HG03460 (cell line): Measurements from ENCODE around the gene PRDX2.
"Not testable (repeated sequence)": the region's sequence is repeated elsewhere in the genome, so short reads cannot be mapped to it uniquely, and the experiment has no call there.

Experiments used
- ATAC-seq: cut with Tn5 transposase; IDR thresholded peaks from one replicate; pipeline ENCODE4 v1.9.1; 2021; ENCODE audit not compliant: unreplicated experiment

Gene PRDX2

DNA sequence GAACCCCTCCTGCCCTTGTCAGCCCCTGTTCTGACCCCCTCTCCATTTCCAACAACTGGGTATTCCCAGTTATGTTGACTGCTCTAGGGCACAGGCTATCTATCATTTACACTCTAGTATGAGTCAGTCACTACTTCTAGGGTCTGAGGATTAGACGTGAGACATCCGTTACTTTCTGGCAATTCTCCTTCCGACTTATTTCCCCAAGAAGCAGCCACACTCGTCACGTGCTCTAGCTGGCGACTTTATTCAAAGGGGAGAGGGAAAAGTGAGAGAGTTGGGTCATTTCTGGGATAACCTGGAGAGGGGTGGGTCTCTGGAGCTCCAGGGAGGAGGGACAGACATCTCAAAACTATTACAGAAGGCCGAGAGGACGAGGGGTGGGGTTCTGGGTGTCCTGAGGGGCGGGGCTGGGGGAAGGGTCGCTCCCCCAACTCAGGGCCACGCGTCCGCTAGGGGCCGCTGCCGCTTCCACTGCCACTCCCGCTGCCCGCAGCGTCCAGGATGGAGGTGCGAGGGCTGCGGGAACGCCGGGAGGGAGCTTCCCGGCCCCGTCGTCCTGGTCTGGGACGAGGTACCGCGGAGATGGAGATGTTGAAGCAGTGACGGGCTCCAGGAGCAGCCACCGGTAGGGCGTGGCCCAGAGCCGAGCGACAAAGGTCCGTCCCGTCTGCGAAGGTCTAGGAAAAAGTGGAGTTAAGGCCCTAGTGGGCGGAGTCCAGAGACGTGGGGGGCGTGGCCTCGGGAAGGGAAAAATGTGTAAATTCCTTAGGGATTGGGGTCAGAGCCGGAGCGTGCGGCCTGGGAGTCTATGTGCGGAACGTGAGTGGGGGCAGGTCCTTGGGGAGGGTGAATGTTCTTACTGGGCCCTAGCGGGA is 23.9 kb upstream of the PRDX2 start:
- ATAC-seq, result no peak

DNA sequence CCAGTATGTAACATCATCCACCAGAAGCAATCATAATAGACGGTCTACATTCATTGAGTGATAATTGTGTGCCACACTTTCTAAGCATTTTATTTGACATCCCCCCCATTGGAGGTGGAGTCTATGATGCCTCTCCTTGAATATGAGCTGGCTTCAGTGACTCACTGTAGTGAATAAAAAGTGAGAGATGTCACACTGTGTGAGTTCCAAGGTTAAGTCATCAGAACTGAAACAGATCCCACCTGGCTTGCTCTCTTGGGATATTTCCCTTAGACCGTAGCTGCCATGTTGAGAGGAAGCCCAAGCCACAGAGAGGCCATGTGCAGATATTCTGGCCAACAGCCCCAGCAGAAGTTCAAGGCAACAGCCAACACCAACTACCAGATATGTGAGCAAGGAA is 20.2 kb upstream of the PRDX2 start:
- ATAC-seq, result no peak

DNA sequence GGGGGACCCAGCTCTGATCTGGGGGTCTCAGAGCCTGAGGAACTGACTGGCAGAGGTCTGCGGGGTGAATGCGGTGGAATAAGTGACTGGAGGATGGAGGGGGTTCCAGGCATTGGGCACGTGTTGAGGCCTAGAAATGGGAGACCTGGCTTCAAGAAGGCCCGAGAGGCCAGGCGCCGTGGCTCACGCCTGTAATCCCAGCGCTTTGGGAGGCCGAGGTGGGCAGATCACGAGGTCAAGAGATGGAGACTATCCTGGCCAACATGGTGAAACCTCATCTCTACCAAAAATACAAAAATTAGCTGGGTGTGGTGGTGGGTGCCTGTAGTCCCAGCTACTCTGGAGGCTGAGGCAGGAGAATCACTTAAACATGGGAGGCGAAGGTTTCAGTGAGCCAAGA is 16.2 kb upstream of the PRDX2 start:
- not testable (repeated sequence) for ATAC-seq

DNA sequence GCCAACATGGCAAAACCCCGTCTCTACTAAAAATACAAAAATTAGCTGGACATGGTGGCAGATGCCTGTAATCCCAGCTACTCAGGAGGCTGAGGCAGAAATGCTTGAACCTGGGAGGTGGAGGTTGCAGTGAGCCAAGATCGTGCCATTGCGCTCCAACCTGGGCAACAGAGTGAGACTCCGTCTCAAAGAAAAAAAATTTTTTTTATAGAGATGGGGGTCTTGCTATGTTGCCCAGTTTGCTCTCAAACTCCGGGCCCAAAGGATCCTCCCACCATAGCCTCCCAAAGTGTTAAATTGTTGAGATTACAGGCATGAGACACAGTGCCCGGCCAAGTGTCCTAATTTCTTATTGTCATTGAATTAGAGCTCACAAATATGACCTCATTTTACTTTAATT is 15.6 kb upstream of the PRDX2 start:
- ATAC-seq, result not testable (repeated sequence)

DNA sequence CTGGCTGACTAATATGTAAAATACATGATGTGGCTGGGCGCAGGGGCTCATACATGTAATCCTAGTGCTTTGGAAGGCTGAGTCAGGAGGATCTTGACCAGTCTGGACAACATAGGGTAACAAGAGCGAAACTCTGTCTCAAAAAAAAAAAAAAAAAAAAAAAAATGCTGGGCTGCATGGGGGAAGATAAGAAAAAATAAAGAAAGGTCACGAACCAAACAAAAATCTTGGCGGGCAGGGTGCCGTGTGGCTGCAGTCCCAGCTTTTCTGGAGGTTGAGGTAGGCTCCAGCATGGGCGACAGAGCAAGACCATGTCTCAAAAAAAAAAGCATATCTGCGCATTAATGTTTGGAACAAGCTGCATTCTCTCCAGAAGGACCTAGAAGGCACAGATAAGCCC is 13.5 kb upstream of the PRDX2 start:
- ATAC-seq, result no peak

DNA sequence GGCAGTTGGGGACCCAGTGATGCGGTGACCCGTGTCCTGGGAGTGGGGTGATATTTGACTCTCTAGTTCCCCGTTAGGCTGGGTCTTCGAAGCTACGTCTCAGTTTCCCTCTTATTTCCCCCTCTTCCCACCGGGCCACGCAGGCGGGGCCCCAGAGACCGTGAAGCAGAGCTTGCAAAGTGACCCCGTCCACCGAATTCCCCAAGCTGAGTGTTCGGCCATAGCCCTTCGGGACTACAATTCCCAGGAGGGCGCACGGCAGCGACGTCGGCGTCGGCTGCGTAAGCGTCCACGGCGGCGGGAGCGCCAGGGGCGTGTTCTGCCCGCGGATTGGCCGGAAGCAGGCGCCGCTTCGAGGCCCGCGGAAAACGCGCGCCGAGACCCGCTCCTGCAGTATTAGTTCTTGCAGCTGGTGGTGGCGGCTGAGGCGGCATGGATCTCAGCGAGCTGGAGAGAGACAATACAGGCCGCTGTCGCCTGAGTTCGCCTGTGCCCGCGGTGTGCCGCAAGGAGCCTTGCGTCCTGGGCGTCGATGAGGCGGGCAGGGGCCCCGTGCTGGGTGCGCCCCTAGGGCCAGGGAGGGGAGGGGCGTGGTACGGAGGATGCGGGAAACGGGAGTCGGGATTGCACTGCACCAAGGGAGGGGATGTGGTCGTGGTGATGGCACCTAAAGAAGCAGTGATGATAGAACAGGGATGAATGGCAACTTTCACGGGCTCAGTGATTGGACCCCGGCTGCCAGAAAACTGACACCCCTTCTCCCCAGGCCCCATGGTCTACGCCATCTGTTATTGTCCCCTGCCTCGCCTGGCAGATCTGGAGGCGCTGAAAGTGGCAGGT is 4.9 kb upstream of the PRDX2 start, which contains the start of gene RNASEH2A:
Gene RNASEH2A, plus strand, starts transcription at position 343 of the 840 bp plus-strand sequence. Its CDS starts 90 bp downstream, at position 433.
- peak; percentile 73 for ATAC-seq

DNA sequence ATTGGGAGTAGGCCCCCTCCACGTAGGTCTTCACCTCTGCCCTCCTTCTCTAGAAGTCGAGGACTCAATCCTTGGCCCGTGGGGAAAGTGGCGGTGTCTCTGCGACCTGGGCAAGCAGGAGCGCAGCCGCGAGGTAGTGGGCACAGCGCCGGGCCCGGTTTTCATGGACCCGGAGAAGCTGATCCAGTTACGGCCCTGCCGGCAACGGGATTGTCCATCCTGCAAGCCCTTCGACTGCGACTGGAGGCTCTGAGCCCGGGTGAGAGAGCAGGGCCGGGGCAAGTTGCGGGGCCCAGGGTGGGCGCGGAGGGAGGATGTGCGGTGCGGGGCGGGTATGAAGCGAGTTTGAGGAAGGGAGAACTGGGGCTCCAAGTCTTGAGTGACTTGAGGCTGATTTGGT is 2.5 kb upstream of the PRDX2 start:
- no peak for ATAC-seq

DNA sequence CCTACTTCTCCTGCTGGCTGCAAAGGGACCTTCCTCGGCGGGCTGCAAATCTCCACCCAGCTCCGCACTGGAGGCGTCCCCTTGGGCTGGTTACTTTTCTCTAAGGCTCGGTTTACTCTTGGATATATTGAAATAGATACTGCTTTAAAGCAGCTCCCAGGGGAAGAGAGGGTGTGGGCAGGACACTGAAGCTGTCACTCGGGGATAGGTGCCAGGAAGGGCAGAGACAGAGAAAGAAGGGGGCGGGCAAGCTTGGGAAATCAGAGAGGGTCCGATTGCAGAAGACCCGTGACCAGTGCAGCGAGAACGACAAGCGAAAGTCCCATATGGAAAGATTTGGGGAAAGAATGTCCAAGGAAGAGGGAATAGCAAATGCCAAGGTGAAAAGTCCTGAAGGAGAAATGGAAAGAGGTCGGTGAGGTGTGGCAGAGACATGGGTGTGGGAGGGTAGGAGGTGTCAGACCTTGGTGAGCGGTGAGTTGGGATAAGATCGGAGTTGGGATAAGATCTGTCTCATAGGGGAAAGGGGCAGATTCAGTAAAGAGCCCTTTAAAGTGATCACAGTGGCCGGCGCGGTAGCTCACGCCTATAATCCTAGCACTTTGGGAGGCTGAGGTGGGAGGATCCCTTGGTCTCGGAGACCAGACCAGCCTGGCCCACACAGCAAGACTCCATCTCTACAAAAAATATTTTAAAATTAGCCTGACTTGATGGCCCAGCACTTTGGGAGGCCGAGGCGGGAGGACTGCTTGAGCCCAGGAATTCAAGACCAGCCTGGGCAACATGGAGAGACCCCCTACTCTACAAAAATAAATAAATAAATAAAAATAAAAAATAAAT is 887 bp upstream of the PRDX2 start:
- no peak for ATAC-seq

DNA sequence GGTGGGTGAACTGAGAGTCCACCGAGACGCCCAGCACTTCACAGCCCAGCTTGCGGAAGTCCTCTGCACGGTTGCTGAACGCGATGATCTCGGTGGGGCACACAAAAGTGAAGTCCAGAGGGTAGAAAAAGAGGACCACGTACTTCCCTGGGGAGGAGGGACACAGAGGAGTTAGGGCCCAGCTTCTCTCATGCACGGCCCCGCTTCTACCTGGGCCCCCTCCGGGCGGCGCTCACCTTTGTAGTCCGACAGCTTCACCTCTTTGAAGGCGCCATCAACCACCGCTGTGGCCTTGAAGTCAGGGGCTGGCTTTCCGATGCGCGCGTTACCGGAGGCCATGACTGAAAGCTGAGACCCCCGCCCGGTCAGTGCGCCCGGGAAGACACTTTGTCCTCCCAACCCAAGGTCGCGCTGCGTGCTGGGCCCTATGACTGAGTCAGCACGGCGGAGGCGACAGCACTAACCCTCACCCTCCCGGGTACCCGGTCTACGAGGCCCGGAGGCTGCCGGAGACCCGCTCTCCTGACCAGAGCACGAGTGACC is 606 bp downstream of the PRDX2 start:
- no peak for ATAC-seq

DNA sequence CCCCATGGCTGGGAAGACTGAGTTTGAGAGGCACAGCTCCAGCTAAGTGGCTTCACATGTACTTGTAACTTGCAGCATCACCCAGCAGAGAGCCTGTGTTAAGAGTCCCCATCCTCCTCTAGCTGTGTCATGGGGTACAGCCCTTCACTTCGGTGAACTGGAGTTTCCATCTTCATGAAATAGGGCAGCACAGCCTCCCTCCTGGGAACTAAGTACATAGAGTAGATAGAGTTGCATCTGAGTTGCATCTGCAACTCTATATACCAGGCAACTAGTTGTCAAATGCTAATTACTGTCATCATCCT is 1.2 kb downstream of the PRDX2 start:
- no peak for ATAC-seq

DNA sequence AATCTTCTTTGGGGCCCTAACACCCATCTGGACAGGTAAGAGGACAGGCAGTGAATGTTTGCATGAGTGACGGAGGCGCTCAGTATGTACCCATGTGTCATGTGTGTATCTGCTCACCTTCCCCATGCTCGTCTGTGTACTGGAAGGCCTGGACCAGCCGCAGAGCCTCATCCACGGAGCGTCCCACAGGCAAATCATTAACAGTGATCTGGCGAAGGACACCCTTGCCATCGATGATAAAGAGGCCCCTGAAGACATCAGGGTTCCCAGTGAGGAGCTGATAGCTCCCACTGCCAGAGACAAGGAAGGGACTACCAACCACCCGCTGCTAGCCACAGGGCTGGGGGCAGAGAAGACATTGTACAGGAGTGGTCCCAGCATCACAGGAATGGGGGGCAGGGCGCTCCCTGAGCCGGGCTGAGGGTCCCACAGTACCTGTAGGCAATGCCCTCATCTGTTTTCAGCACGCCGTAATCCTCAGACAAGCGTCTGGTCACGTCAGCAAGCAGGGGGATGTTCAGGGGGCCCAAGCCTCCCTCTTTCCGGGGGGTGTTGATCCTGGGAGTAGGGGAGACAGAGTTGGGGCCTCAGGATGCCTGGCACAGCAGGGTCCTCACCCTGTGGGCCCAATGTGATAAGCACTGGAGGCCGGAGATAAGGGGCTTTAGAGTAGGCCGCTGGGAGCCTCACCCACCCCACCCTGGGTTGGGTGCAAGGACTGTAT is 1.7 kb downstream of the PRDX2 start:
- no peak for ATAC-seq

DNA sequence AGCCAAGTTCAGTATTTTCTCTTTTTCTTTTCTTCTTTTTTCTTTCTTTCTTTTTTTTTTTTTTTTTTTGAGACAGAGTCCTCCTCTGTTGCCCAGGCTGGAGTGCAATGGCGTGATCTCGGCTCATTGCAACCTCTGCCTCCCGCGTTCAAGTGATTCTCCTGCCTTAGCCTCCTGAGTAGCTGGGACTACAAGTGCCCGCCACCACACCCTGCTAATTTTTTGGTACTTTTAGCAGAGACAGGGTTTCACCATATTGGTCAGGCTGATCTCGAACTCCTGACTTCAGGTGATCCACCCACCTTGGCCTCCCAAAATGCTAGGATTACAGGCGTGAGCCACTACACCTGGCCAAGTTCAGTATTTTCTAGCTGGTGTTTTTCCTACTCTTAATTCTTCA is 4.0 kb downstream of the PRDX2 start:
- not testable (repeated sequence) for ATAC-seq

DNA sequence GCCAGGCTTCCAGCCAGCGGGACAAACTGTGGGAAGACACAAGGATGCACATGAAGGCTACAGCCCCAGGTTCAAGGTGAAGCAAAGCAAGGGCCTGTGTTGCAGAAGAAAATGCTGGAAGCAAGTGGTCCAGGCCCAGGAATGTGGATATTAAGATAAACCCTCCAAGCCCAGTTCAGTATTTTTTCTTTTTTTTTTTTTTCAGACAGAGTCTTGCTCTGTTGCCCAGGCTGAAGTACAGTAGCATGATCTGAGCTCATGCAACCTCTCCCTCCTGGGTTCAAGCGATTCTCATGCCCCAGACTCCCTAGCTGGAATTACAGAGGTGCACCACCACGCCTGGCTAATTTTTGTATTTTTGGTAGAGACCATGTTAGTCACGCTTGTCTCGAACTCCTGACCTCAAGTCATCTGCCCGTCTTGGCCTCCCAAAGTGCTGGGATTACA is 4.4 kb downstream of the PRDX2 start:
- no peak for ATAC-seq

DNA sequence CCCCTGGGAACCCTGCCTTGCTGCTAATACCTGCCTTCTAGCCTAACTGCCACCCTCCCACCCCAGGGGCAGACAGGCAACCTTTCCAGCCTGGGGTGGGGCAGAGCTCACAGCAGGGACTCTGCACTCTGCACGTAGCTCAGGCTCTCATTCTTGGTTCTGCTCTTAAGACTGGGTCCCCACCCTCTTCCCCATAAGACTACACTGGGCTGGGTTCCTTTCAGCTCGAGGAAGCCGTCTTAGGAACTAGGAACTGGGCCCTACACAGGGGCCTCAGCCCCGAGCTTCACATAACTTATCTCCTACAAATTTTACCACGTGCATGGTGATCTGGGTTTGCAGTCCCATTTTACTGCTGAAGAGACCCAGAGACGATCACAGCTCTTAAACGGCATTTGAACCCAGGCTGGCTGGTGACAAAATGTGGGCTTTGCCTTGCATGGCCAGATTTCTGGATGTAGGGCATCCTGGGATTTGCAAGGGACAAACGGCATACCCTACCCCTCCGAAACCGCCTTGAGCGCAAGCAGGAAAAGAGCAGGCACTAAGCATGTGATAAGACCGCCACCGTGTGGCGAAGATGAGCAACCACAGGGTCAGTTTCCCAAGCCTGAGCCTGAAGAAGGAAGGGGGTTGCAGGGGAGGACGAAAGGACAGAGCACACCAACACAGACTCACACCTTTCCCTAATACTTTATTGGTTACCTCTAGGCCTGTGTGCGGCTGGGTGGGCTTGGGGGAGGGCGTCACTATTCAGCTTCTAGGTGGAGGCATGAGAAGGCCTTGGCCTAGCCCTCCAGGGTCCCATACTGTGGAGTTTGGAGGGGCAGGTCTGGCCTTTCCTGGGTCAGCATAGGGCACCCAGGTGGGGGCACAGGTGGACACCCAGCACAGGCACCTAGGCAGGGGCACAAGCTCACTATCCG is 5.2 kb downstream of the PRDX2 start:
- no peak for ATAC-seq

DNA sequence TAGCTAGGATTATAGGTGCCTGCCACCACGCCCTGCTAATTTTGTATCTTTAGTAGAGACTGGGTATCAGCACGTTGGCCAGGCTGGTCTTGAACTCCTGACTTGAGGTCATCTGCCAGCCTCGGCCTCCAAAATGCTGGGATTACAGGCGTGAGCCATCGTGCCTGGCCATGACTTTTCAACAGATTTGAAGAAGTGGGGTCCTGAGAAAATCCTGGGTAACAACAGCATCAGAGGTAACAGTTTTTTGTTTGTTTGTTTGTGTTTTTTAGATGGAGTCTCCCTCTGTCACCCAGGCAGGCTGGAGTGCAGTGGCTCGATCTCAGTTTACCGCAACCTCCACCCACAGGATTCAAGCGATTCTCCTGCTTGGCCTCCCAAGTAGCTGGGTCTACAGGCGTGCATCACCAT is 6.6 kb downstream of the PRDX2 start:
- no peak for ATAC-seq

DNA sequence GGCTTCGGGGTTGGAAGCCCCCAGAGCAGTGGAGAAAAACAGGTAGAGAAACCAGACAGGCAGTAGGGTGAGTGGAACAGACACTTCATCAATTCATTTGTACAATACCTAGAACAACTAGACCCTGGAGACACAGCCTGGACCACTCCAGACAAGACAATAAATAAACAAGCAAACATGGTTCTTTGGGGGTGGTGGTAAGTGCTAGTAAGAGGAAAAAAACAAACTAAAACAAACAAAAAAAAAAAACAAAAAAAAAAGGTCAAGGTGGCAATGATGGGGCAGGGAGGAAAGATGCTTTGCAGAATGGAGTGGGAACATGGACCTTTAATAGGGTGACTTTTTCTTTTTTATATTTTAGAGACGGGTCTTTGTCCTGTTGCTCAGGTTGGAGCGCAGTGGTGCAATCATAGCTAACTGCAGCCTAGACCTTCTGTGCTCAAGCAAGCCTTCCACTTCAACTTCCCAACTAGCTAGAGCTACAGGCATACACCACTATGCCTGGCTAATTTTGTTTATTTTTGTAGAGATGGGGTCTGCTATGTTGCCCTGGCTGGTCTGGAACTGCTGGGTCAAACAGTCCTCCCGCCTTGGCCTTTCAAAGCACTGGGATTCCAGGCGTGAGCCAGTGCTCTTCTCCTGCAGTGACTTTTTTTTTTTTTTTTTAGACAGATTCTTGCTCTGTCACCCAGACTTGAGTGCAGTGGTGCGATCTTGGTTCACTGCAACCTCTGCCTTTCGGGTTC is 7.2 kb downstream of the PRDX2 start:
- no peak for ATAC-seq

DNA sequence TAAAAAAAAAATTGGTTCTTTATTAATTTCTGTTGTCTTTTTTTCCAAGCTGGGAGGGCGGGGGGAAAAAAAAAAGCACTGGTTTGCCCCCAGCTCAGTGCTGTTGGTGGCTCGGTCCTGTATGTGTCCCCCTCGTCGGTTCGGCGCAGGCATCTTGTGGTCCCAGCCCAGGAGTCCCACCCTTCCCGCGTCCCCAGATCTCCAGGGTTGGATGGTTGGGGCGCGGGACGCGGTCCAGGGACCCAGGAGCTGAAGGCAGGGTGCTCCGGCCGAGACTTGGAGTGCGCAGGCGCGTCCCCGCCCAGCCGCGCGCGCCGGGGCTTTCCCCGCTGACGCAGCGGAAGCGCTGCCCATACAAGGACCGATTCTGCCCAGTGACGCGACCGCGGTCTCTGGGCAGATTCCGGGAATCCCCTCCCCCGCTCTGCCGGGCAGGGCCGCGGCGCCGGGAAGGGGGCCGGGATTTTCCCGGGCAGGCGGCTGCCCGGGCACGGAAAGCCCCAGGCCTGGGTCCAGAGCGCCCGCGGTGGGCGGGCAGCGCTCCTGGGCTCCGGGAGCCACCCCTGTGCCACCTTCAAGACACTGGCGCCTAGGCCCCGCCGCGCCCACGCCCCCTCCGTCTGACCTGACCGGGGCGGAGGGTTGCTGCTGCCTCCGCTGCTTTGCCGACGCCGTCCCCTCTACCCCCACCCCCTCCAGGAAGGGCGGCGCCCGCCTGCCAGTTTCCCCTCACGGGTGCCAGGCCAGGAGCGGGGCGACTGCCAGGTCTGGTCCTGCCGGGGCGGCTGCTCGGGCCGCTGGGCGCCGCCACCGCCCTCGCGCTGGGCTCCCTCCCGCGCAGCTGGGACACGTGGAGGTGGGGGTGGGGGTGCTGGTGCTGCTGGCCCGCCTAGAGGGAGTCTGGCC is 8.1 kb downstream of the PRDX2 start:
- no peak for ATAC-seq
